HG02840 (cell line): ENCODE data around the gene SCAP.

Source experiments
- ATAC-seq: cut with Tn5 transposase; IDR thresholded peaks from one replicate; pipeline ENCODE4 v1.9.1; 2021; ENCODE audit warnings: mild to moderate bottlenecking, moderate library complexity, moderate number of reproducible peaks; ENCODE audit not compliant: unreplicated experiment, low FRiP score

The SCAP gene

DNA sequence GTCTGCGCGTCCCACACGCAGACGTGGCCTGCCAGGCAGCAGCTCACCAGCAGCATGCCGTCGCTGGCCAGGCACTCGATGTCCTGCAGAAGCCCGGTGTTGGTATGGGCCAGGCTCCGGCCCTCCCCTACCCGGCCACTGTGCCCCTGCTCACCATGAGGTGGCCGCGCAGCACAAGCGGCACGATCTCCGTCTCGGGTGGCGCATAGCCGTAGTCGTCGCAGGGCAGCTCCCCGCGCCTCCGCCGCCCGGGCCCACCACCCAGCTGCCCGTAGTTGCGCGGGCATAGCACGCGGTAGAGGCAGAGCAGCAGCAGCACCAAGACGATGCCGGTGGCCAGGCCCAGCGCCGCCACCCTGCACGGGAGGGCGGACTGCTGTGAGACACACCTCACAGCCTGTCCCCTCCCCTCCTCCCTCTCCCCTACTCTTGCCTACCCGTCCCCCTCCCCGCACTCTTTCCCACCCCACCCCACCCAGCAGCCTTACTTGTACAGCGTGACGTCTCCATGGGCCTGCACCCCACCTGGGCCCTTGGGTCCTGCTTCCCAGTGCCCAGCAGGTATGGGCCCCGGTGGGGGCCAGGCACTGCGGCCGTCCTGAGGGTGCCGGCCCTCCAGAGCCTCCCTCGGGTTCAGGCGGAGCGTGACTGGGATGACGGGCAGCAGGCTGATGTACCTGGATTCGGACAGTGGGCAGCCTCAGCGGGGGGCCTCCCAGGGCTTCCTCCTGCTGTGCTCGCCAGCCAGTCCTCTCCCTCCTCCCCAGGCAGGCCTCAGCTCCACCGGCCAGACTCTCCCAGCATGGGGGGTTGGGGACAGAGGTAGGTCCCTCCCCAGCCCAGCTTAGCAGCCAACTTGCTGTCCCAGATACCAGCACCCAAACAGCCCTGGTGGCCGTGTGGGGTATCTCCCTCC is 57.3 kb downstream of the SCAP start:
- no peak for ATAC-seq

DNA sequence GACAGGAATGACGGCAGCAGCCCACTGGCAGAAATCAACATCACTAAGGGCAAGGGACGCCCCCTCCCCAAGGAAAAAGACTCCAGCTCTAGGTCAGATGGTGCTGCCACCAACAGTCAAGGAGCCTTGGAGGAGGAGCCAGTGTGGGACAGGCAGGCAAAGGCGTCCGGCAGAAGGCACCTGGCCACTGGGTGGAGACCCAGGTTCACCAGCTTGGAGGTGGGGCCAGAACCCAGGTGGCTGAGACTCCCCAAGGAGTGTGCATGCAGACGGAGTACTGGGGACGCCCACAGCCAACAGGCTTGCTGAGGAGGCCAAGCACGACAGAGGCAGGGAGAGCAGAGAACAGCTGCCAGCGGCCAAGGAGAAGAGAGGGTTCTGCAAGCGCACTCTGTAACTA is 59.7 kb downstream of the SCAP start:
- no peak for ATAC-seq

DNA sequence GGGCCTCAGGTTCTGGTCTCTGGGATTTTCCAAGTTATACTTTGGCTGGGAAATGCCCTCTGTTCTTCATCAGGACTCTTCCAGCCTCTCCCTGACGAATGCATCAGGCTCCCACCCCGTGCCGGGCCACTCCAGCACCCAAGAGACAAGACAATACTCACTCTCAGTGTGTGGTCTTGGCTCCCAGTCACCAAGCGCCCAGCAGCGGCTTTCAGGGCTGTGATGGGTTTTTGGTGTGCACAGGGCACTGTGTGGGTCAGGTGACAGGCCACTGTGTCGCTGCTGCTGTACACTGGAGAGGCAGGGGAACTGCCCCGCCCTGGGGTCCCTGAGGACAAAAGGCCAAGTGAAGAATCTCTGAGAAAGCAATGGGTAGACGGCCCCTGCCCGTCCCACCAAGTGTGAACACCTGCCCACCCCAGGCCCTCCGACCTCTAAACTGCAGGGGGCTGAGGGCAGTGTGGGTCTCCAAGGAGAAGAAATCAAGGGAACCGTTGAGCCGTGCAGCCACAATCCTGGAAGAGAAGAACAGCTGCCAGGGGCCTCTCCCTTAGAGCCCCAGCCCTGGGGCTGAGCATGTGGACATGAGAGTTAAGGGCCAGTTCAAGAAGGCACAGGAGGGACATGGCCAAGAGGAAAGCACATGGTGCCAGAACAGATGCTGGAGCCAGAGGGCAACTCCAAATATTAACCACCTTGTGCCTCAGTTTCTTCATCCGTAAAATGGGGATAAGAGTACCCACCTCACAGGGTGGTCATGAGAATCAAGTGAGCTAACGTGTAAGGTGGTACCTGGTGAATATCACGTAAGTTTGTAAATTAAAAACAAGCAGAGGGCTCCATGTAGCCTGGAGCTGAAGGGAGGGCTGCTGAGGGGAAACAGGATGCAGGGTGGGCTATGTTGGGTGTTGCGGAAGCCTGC is 60.8 kb downstream of the SCAP start:
- ATAC-seq: no peak

DNA sequence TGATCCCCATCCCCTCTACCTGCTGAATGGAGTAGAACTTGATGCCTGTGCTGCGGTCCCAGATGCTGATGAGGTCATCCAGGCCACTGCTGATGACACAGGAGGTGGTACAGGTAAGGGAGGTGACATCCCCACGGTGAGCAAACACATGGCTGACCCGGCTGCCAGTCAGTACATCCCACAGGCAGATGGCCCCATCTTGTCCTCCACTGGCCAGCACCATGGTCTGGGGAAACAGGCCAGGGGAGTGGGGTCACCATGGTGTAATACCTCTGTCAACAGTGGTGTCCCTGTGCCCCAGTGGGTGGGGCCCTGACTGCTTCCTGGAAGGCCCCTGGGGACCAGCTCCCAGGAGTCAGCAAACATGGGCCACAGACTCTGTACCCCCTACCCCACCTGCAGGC is 61.6 kb downstream of the SCAP start:
- ATAC-seq: no peak

DNA sequence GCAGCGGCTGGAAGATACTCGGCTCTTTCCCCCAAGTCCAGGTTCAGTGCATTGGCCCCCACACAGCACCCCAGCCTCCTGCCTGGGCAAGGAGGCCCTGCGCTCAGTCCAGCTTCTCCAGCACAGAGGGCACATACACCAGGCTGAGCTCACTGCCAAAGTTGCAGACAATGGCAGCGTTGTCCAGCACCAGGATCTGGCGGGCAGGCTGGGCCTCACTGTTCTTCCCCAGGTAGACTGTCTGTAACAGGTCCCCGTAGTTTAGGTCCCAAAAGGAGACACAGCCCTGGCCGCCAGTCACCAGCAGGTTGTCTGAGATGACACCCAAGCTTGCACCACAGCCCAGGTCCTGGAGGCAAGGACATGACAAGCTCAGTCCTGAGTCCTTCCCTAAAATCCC is 62.0 kb downstream of the SCAP start:
- ATAC-seq: no peak

DNA sequence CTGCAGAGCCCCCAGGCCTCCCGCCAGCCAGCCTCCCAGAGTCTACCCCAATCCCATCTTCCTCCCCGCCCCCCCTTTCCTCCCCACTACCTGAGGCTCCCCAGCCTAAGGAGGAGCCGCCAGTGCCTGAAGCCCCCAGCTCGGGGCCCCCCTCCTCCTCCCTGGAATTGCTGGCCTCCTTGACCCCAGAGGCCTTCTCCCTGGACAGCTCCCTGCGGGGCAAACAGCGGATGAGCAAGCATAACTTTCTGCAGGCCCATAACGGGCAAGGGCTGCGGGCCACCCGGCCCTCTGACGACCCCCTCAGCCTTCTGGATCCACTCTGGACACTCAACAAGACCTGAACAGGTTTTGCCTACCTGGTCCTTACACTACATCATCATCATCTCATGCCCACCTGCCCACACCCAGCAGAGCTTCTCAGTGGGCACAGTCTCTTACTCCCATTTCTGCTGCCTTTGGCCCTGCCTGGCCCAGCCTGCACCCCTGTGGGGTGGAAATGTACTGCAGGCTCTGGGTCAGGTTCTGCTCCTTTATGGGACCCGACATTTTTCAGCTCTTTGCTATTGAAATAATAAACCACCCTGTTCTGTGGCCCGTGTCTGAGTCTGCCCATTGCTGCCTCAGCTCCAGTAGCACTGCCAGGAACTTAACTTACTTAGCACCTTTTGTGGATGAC is 62.8 kb downstream of the SCAP start:
- ATAC-seq: no peak

DNA sequence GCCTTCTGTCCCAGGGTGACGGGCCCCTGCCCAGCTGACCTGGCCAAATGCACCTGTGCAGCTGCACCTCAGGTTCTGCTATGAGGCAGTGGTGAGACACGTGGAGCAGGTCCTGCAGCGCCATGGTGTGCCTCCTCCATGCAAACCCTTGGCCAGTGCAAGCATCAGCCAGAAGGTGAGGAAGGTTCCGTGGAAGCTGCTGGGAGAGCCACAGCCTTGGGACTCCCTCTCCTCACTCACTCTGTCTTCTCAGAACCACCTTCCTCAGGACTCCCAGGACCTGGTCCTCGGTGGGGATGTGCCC is 63.3 kb downstream of the SCAP start:
- ATAC-seq: no peak

DNA sequence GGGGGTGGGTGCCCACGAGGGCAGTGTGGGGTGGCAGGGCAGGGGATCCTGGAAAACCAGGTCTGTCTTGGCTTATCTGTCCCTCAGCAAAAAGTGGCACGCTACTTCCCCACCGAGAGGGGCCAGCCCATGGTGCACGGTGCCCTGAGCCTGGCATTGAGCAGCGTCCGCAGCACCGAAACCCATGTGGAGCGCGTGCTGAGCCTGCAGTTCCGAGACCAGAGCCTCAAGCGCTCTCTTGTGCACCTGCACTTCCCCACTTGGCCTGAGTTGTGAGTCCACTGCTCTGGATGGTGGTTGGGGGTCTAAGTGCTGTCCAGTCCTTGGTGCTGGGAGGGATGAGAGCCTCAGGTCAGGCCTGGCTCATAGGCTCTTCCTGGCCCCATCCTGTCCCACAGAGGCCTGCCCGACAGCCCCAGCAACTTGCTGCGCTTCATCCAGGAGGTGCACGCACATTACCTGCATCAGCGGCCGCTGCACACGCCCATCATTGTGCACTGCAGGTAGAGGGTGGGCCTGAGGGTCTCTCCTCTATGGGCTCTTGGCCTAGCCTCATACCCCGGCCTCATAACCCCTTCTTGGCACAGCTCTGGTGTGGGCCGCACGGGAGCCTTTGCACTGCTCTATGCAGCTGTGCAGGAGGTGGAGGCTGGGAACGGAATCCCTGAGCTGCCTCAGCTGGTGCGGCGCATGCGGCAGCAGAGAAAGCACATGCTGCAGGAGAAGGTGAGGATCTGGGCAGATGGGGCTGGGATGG is 63.9 kb downstream of the SCAP start:
- ATAC-seq: no peak

DNA sequence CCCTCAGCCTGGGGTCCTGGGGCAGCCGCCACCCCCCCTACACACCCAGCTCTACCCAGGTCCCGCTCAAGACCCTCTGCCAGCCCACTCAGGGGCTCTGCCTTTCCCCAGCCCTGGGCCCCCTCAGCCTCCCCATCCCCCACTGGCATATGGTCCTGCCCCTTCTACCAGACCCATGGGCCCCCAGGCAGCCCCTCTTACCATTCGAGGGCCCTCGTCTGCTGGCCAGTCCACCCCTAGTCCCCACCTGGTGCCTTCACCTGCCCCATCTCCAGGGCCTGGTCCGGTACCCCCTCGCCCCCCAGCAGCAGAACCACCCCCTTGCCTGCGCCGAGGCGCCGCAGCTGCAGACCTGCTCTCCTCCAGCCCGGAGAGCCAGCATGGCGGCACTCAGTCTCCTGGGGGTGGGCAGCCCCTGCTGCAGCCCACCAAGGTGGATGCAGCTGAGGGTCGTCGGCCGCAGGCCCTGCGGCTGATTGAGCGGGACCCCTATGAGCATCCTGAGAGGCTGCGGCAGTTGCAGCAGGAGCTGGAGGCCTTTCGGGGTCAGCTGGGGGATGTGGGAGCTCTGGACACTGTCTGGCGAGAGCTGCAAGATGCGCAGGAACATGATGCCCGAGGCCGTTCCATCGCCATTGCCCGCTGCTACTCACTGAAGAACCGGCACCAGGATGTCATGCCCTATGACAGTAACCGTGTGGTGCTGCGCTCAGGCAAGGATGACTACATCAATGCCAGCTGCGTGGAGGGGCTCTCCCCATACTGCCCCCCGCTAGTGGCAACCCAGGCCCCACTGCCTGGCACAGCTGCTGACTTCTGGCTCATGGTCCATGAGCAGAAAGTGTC is 64.7 kb downstream of the SCAP start:
- no peak for ATAC-seq

DNA sequence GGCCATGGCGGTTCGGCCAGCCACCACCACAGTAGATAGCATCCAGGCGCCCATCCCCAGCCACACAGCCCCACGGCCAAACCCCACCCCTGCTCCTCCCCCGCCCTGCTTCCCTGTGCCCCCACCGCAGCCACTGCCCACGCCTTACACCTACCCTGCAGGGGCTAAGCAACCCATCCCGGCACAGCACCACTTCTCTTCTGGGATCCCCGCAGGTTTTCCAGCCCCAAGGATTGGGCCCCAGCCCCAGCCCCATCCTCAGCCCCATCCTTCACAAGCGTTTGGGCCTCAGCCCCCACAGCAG is 65.4 kb downstream of the SCAP start:
- ATAC-seq: no peak

DNA sequence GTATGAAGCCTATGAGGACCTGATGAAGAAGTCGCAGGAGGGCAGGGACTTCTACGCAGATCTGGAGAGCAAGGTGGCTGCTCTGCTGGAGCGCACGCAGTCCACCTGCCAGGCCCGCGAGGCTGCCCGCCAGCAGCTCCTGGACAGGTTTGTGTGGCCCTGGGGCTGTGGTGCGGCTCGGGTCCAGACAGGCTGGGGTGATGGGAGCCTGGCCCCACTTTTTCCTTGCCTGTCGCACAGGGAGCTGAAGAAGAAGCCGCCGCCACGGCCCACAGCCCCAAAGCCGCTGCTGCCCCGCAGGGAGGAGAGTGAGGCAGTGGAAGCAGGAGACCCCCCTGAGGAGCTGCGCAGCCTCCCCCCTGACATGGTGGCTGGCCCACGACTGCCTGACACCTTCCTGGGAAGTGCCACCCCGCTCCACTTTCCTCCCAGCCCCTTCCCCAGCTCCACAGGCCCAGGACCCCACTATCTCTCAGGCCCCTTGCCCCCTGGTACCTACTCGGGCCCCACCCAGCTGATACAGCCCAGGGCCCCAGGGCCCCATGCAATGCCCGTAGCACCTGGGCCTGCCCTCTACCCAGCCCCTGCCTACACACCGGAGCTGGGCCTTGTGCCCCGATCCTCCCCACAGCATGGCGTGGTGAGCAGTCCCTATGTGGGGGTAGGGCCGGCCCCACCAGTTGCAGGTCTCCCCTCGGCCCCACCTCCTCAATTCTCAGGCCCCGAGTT is 65.9 kb downstream of the SCAP start:
- ATAC-seq: no peak

DNA sequence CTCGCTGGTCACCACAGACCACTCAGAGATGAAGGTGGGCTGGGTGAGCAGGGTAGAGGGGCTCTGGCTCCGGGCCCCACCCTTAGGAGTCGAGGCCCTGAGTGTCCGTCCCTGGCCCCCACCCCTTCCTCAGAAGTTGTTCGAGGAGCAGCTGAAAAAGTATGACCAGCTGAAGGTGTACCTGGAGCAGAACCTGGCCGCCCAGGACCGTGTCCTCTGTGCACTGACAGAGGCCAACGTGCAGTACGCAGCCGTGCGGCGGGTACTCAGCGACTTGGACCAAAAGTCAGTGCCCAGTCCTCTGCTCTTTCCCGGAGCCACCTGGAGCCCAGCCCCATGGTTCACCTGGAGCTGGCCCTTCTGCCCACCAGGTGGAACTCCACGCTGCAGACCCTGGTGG is 66.5 kb downstream of the SCAP start:
- ATAC-seq: no peak

DNA sequence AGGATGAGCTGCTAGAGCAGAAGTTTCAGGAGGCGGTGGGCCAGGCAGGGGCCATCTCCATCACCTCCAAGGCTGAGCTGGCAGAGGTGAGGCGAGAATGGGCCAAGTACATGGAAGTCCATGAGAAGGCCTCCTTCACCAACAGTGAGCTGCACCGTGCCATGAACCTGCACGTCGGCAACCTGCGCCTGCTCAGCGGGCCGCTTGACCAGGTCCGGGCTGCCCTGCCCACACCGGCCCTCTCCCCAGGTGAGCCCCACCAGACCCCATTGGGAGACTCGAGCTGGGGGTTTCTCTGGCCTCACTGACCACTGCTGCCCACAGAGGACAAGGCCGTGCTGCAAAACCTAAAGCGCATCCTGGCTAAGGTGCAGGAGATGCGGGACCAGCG is 66.9 kb downstream of the SCAP start:
- ATAC-seq: no peak

DNA sequence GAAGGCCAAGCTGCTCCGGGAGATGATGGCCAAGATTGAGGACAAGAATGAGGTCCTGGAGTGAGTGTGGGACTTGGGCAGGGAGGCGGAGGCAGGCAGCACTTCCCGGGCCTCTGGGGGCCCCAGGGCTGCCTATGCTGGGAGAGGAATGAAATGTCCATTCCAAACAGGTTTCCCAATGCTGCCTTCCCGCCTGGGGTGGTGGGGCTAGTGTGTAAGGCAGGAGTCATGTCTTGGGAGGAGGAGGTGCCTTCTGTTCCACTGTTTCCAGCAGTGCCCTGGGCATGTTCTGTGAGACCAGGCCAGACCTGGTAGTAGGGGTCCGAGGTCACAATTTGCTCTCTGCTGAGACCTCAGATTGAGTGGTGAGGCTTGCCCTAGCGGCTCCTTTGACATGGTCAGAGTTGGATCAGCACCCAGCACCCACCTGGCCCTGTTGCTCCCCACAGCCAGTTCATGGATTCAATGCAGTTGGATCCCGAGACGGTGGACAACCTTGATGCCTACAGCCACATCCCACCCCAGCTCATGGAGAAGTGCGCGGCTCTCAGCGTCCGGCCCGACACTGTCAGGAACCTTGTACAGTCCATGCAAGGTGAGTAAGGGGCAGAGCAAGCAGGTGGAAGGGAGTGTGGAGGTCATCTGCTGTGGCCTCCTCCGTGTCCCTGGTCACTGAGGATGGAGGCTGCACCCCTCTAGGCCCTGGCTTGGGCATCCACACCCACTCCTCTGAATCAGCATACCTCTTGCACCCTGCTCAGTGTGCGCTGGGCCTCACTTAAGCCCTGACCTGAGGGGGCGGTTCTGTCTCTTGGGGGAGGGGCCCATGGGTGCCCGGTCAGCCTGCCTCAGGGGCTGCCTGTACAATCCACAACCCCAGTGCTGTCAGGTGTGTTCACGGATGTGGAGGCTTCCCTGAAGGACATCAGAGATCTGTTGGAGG is 67.6 kb downstream of the SCAP start:
- no peak for ATAC-seq

DNA sequence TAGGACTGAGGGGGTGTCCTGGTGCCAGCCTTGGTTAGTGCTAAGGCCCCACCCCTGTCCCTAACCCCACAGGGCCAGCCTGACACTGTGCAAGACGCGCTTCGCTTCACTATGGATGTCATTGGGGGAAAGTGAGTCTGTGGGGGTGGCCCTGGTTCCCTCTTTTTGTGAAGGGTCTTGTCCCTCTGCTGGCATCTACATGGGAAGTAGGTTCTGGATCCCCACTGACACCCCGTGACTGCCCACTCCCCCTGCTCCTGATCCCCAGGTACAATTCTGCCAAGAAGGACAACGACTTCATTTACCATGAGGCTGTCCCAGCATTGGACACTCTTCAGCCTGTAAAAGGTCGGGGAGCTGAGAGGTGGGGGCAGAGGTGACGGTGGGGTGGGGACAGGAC is 68.5 kb downstream of the SCAP start:
- ATAC-seq: no peak

DNA sequence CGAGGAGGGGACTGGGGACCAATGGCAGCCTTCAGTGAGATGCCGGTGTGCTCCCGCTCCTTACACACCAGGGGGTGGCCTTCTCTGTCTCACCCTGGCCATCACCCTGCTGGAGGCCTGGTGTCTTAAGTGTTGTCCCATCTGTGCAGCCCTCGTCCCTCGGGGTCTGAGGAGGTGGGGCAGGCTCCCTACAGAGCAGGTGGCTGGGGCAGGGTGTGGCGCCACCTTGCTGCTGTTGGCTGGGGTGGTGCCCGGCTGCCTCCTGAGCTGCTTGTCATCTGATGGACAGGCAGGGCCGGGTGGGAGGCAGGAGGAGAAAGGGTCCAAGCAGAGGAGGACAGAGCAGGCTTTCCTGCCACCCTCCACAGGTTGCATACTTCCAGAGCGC is 69.0 kb downstream of the SCAP start:
- no peak for ATAC-seq

DNA sequence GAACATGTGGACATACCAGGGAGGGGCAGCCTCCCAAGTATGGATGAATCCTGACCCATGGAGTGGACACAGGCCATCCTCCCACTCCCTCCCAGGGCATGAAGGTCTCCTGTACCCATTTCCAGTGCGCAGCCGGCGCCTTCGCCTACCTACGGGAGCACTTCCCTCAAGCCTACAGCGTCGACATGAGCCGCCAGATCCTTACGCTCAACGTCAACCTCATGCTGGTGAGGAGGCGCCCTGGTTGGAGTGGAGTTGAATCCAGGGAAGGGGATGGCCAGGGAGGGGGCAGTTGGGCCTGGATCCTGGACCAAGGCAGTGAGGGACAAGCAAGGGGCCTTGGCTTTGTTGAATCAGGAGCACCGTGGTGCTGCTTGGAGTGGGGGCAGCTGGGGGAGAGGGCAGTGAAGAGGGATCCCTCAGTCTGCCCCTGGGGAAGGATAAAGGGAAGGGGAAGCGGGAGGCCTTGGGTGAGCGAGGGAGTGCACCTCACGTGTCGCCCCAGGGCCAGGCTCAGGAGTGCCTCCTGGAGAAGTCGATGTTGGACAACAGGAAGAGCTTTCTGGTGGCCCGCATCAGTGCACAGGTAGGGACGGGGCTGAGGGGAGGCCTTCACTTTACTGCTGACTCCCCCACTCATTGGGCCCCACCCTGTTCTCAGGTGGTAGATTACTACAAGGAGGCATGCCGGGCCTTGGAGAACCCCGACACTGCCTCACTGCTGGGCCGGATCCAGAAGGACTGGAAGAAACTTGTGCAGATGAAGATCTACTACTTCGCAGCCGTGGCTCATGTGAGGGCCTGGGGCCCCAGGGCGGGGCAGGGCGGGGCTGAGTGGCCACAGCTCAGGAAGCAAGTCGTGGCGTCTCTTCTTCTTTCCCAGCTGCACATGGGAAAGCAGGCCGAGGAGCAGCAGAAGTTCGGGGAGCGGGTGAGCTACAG is 69.7 kb downstream of the SCAP start:
- ATAC-seq: no peak
